Fibroblast of lung (primary cell): ENCODE data around the gene IRGC. TPM values are rescaled to one million over a fixed set of nuclear protein-coding genes. Genes with fewer than 3 reads are reported as not detected.

Experiments
- DNase-seq, 2 donors: peaks; one replicate each; pipeline versions ENCODE4 v3.0.0 to v3.0.0-alpha.2; 2010; ENCODE audit warnings: low read depth in 2 of 2
- H2AFZ ChIP-seq: 2 replicates; pipeline ENCODE4 v1.5.1; 2012; ENCODE audit warnings: low read length, control low read depth, inconsistent platforms
- H3K27ac ChIP-seq: 2 replicates; pipeline ENCODE4 v1.5.1; 2011; ENCODE audit warnings: low read length, control low read depth; ENCODE audit not compliant: insufficient read depth
- H3K27me3 ChIP-seq: 2 replicates; pipeline ENCODE4 v1.5.1; 2011; ENCODE audit warnings: mild to moderate bottlenecking, low read length; ENCODE audit not compliant: control insufficient read depth, insufficient read depth
- H3K36me3 ChIP-seq: 2 replicates; pipeline ENCODE4 v1.5.1; 2011; ENCODE audit warnings: low read length; ENCODE audit not compliant: control insufficient read depth, insufficient read depth
- H3K4me1 ChIP-seq: 2 replicates; pipeline ENCODE4 v1.5.1; 2011; ENCODE audit warnings: low read length; ENCODE audit not compliant: control insufficient read depth, insufficient read depth; ENCODE audit errors: extremely low read depth
- H3K4me2 ChIP-seq: 2 replicates; pipeline ENCODE4 v1.5.1; 2011; ENCODE audit warnings: low read length, control low read depth; ENCODE audit not compliant: insufficient read depth; ENCODE audit errors: extremely low read depth
- H3K4me3 ChIP-seq, 4 experiments: fragments of 200-600 bp in 1 of 4; sonication (generic) in 1 of 4; replicated peaks in 1 of 4; 2 replicates each; pipeline ENCODE4 v1.5.1; 2011 to 2016; ENCODE audit warnings: low read length in 4 of 4, low read depth in 3 of 4, mild to moderate bottlenecking in 3 of 4, control low read depth in 2 of 4, inconsistent platforms in 1 of 4, mixed read lengths in 1 of 4; ENCODE audit not compliant: insufficient read depth in 1 of 4; ENCODE audit errors: control extremely low read depth in 1 of 4
- H3K79me2 ChIP-seq: 2 replicates; pipeline ENCODE4 v1.5.1; 2012; ENCODE audit warnings: mild to moderate bottlenecking, low read length, inconsistent platforms; ENCODE audit not compliant: control insufficient read depth, insufficient read depth
- H3K9ac ChIP-seq: 2 replicates; pipeline ENCODE4 v1.5.1; 2011; ENCODE audit warnings: mild to moderate bottlenecking, low read length, control low read depth; ENCODE audit not compliant: insufficient read depth
- H3K9me3 ChIP-seq: 2 replicates; pipeline ENCODE4 v1.5.1; 2012; ENCODE audit warnings: low read depth, low read length; ENCODE audit not compliant: control insufficient read depth, insufficient read depth
- H4K20me1 ChIP-seq: 2 replicates; pipeline ENCODE4 v1.5.1; 2011; ENCODE audit warnings: low read length; ENCODE audit not compliant: control insufficient read depth, insufficient read depth; ENCODE audit errors: extremely low read depth
- EZH2 ChIP-seq: IDR thresholded peaks from 2 replicates; pipeline ENCODE4 v1.5.1; 2012; ENCODE audit warnings: low read length, control low read depth, mild to moderate bottlenecking; ENCODE audit errors: missing control alignments
- polyA plus RNA-seq, 2 donors: library from polyadenylated mRNA; depleted of rRNA in 1 of 2; stranded (reverse) in 1 of 2; unstranded in 1 of 2; fragments of >200 nt; gene quantifications; 2 replicates each; pipeline ENCODE4 v1.2.1, GENCODE V29; 2011 to 2012; ENCODE audit warnings: missing spikeins in 1 of 2
- total RNA-seq: library from RNA; depleted of rRNA; stranded (reverse); fragments of >200 nt; gene quantifications from 2 replicates; pipeline ENCODE4 v1.2.1, GENCODE V29; 2014
- TF ChIP-seq, protein P1 (sequence below), 2 donors: IDR thresholded peaks in 1 of 2; conservative IDR thresholded peaks in 1 of 2; 1 replicate in 1 of 2; 2 replicates in 1 of 2; pipeline ENCODE4 v1.5.1; 2011 to 2012; ENCODE audit warnings: low read length in 2 of 2, control low read depth in 1 of 2, inconsistent platforms in 1 of 2, low read depth in 1 of 2, mild to moderate bottlenecking in 1 of 2

IRGC gene
- total and polyA plus RNA-seq, 2 donors (not counting 1 experiment from before 2014, with no cell fraction given): not detected

DNA sequence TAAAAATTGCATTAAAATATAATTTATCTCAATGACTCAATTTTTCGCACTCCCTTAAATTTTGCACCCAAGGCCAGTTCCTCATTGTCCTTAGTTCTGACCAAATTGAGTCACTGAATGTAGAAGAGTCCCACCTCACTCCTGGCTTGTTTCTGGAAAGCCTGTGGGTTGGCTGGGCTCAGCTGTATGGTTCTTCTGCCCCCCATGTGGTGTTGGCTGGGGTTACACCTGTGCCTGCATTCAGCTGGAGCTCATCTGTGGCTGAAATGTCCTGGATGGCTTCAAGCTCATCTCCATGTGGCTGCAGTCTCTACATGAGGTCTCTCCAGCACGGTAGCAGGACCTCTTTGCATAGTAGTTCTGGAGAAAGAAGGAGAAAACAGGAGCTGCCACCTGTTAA, 7.2 kb upstream of the IRGC start:
- H3K27ac ChIP-seq: no peak overlapping the region
- no peaks in the 10 kb centered on the region for H3K9me3 ChIP-seq
- H4K20me1 ChIP-seq: no peaks in the 10 kb centered on the region
- DNase-seq: no peak
- H3K4me1 ChIP-seq: no peaks in the 10 kb centered on the region
- no peak overlapping the region for H3K4me2 ChIP-seq
- H3K36me3 ChIP-seq: no peaks in the 10 kb centered on the region
- no peaks in the 10 kb centered on the region for H3K79me2 ChIP-seq
- no peaks in the 10 kb centered on the region for H3K27me3 ChIP-seq
- no peak overlapping the region for H2AFZ ChIP-seq
- H3K4me3 ChIP-seq: no peak overlapping the region
- TF ChIP-seq, protein P1, sequence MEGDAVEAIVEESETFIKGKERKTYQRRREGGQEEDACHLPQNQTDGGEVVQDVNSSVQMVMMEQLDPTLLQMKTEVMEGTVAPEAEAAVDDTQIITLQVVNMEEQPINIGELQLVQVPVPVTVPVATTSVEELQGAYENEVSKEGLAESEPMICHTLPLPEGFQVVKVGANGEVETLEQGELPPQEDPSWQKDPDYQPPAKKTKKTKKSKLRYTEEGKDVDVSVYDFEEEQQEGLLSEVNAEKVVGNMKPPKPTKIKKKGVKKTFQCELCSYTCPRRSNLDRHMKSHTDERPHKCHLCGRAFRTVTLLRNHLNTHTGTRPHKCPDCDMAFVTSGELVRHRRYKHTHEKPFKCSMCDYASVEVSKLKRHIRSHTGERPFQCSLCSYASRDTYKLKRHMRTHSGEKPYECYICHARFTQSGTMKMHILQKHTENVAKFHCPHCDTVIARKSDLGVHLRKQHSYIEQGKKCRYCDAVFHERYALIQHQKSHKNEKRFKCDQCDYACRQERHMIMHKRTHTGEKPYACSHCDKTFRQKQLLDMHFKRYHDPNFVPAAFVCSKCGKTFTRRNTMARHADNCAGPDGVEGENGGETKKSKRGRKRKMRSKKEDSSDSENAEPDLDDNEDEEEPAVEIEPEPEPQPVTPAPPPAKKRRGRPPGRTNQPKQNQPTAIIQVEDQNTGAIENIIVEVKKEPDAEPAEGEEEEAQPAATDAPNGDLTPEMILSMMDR (conservative IDR thresholded peaks at IDR 0.05 in 1 of 2, IDR thresholded peaks at IDR 0.05 in 1 of 2; ENCODE audit: low read depth in 1 of 2, low read length in 2 of 2): no peak
- TF ChIP-seq EZH2: no peak
- H3K9ac ChIP-seq: no peak overlapping the region

- Histone ChIP-seq H3K27ac (no peak overlapping the region), H3K4me1 (no peaks in the 10 kb centered on the region), H3K4me3 (no peak overlapping the region), H2AFZ (no peak overlapping the region), H3K9ac (no peak overlapping the region), H3K4me2 (no peak overlapping the region), H3K36me3 (no peaks in the 10 kb centered on the region), H3K27me3 (no peaks in the 10 kb centered on the region), H3K79me2 (no peaks in the 10 kb centered on the region), H3K9me3 (no peaks in the 10 kb centered on the region), H4K20me1 (no peaks in the 10 kb centered on the region)
- DNase-seq: no peak
- TF ChIP-seq, protein P1 (conservative IDR thresholded peaks at IDR 0.05 in 1 of 2, IDR thresholded peaks at IDR 0.05 in 1 of 2; ENCODE audit: low read depth in 1 of 2, low read length in 2 of 2): no peak
- no peak for TF ChIP-seq EZH2
Measured at GRCh38 chr19:43711751-43712355, 4.0 kb upstream of the IRGC start.

- no peaks in the 10 kb centered on the region for H3K36me3 ChIP-seq
- H3K4me1 ChIP-seq: no peaks in the 10 kb centered on the region
- no peaks in the 10 kb centered on the region for H3K27me3 ChIP-seq
- no peaks in the 10 kb centered on the region for H3K79me2 ChIP-seq
- no peak overlapping the region for H2AFZ ChIP-seq
- H3K4me2 ChIP-seq: no peak overlapping the region
- H4K20me1 ChIP-seq: no peaks in the 10 kb centered on the region
- no peak overlapping the region for H3K27ac ChIP-seq
- H3K9me3 ChIP-seq: no peaks in the 10 kb centered on the region
- no peak overlapping the region for H3K4me3 ChIP-seq
- H3K9ac ChIP-seq: no peak overlapping the region
- no peak for DNase-seq
- no peak for TF ChIP-seq EZH2
- TF ChIP-seq, protein P1 (conservative IDR thresholded peaks at IDR 0.05 in 1 of 2, IDR thresholded peaks at IDR 0.05 in 1 of 2; ENCODE audit: low read depth in 1 of 2, low read length in 2 of 2): no peak
Measured at GRCh38 chr19:43713208-43713607, 2.7 kb upstream of the IRGC start.
